ENCODE measurements around the gene SLC30A9. TPM values are rescaled to one million over a fixed set of nuclear protein-coding genes. Genes with fewer than 3 reads are reported as not detected.

SLC30A9 gene
- total RNA-seq, 1 donor from 2014 or later, result 124 TPM

GRCh38 chr4:41999321-41999720 lies 9.0 kb downstream of the SLC30A9 start:
- no peak for DNase-seq (ENCODE audit: low read depth)

DNA sequence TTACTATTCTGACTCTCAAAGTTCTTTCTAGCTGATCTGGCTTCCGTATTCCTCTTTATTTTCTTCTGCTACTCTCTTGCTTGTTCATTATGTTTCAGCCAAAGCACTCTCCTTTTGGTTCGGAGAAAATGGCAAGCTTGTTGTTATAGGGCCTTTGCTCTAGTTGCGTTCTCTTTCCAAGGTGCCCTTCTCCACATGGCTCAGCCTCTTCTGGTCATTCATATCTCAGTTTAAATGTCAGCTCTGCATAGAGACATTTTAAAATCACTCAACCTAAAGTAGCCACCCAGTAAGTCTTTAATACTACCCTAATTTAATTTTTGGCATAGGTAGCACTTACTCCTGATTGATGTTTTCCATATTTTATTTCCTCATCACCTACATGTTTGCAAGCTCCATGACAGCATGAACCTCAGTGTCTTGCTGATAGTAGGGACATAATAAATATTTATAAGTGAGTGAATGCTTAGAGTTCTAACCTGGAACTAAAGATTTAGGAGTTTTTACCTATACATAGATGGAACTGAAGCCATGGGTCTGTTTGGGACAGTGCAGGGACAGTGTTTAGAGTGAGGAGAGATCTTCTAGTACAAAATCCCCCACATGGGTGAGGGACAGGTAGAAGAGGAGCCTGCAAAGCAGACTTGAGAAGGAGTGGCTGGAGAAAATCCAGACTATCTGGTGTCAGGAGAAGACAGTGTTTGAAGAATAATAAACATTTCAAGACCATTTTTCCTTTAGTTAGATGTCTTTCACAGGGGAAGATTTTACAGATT lies 17.9 kb downstream of the SLC30A9 start:
- no peak for DNase-seq (ENCODE audit: low read depth)

GRCh38 chr4:42015438-42015837 lies 25.1 kb downstream of the SLC30A9 start:
- DNase-seq (ENCODE audit: low read depth), result no peak

DNA sequence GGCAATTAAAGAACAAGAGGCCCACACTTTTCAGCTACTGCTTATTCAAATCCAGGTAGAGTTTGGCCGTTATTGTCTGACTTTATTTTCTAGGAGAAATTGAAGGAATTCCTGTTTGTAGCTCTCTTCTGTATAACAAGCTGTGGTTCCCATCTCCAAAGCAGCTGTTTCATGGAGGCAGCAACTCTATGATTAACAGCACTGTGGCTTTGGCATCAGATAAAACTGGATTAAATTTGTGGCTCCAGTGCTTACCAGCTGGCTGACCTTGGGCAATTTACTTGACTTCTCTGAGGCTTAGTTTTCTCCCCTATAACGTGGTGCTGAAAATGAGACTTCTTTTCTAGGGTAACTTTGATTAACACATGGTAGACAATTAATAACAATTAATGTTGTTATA lies 28.1 kb downstream of the SLC30A9 start:
- no peak for DNase-seq (ENCODE audit: low read depth)

DNA sequence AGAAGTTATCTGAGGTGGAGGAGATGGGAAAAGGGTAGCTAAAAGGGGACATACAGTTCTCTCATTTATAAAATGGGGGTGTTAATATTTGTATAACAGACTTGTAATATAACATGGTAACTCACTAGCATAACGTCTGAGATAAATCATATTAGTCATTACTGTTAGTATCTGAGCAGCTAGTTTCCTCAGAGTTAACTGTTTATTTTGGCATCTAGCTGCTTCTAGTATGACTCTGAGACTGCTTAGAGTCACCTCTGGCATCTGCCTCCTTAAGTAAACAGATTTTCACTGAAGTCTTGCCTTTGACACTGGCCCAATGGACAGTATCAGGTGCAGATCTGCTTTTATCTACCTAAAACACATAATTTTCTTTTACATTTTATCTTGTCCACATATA lies 58.1 kb downstream of the SLC30A9 start:
- DNase-seq (ENCODE audit: low read depth), result peak; percentile 67

DNA sequence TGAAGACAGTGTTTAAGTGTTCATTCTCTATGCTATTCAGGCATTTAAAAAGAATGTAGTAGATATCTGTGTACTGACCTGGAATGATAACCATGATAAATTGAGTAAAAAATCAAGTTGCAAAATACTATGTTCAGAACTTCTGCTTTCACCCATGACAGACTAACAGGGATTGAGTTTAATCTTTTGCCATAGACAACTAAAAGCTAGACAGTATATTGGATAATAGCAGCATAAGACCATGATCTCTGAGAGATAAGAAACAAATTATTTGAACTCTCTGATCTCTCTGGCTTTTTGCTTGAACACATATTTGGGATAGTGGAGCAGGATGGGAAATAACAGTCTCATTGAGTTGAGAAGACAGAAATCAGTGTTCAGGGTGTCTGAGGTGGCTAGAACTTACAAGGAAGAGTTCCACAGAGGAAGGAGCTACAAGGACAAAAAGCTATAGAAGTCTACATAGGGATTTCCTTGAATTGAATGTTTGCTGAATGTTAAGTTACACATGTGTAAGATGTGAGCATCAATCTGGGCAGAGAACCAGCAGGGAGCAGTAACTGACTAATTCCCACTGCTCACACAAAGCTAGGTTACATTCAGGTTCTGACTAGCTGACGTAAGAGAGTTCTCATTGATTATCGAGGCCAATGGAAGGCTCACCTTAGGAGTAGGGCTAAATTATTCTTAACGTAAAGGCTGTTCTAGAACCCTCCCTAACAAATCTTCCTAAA lies 60.4 kb downstream of the SLC30A9 start:
- DNase-seq (ENCODE audit: low read depth), result no peak

DNA sequence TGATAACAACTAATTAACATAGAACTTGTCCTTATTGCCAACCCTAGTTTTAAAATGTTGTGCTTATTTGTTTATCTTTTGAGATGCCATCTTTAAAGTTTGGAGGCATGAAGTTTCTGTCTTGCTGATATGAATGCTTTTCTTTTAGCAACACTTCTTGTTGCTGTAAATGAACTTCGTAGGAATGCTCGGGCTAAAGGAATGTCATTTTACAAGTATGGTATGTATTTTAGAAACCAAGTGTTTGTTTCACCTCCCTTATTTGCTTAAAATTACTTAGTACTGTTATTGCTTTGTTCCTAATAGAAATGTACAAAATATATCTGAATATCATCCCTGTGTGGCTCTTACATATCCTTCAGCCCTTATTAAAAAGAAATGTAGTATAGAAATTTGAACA lies 76.1 kb downstream of the SLC30A9 start:
- no peak for DNase-seq (ENCODE audit: low read depth)

- DNase-seq (ENCODE audit: low read depth), result no peak
Observed at GRCh38 chr4:42067264-42067663, 76.9 kb downstream of the SLC30A9 start.

GRCh38 chr4:42070463-42070862 lies 80.1 kb downstream of the SLC30A9 start:
- peak; percentile 76 for DNase-seq (ENCODE audit: low read depth)

DNA sequence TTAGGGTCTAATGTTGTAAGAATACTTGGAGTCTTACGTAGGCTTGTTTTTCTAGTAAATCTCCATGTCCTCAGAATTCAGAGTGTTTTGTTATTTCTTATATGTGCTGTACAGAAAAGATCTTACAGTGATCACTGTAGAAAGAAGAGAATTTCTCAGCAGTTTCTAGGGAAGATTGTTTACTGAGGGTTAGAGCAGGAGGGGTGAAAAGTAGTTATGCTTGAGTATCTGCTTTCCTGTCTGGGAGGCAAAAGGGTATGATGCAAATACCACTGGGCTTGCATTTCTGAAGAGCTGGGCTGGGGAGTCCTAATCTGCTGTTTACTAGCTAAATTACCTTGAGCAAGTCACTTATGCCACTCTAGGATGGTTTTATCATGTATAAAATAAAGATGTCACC lies 84.0 kb downstream of the SLC30A9 start:
- DNase-seq (ENCODE audit: low read depth), result no peak

DNA sequence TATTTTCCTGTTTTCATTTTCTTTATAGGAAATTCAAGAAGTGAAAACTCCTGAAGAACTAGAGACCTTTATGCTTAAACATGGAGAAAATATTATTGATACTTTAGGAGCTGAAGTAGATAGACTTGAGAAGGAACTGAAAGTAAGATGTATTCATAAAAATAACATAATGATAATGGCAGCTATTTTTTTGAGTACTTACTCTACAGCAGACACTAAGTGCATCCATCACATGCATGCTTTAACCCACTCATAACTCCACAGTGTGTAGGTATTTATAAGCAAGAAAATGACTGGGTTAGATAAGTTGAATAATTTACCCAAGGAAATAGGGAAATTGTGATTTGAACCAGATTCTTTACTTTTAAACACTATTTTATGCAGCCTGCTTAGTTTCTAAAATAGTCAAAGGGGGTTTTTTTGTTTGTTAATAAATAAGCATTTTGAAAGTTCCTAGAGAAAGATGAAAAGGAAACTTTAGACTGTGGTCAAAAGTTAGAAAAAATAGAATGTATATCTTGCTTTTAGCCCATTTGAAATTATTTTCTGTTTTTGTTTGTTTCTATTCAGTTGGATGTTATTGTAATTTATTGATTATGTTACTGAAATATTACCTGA lies 88.0 kb downstream of the SLC30A9 start:
- no peak for DNase-seq (ENCODE audit: low read depth)

DNA sequence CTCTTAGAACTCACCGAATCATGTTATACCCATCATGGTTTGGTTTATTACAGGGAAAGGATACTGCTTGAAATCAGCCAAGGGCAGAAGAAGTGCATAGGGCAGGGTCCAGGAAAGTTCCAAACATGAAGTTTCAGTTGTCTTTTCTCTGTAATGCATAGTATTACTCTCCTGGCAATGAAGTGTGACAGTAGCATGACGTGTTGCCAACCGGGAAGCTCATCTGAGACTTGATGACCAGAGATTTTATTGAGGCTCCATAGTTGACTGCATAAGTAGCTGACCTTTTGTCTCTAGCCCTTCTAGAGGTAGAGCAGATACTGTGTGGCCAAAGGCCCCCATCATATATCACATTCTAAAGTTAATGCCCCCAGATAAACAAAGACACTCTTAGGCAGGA lies 90.0 kb downstream of the SLC30A9 start:
- DNase-seq (ENCODE audit: low read depth), result no peak

DNA sequence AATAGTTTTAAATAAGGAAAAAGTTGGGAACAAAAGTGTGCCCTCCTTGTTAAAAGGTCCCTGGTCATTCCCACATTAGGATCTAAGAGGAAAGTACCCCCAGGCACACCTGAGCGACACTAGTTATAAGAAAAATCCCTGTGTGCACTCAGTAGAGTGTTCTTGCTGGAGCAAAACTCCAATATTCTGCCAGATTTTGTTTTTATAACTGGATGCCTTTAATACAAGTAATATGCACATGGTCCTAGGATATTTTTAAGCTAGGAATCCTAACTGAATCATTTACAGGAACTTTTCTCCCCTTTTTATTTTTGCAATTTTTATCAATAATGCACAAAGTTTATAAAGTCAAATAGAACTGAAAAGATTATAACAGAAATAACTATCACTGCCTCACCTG lies 93.5 kb downstream of the SLC30A9 start:
- DNase-seq (ENCODE audit: low read depth), result peak; percentile 58

DNA sequence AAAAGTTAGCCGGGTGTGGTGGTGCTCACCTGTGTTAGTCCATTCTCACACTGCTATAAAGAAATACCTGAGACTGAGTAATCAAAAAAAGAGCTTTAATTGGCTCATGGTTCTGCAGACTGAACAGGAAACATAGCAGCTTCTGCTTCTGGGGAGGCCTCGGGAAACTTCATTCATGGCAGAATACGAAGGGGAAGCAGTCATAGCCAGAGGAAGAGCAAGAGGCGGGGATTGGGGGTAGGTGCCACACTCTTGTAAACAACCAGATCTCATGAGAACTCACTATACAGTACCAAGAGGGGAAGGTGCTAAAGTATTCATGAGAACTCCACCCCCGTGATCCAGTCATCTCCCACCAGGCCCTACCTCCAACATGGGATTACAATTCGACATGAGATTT lies 98.1 kb downstream of the SLC30A9 start:
- no peak for DNase-seq (ENCODE audit: low read depth)

DNA sequence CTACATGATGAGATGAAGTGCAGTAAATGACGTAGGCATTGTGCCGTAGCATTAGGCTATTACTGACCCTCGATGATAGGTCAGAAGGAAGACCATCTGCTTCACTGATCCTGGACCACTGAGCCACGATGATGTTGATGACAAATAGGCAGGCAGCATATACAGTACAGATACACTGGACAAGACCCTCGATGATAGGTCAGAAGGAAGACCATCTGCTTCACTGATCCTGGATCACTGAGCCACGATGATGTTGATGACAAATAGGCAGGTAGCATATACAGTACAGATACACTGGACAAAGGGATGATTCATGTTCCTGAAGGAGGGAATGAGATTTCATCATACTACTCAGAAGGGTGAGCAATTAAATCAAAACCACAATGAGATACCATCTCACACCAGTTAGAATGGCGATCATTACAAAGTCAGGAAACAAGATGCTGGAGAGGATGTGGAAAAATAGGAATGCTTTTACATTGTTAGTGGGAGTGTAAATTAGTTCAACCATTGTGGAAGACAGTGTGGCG lies 111.2 kb downstream of the SLC30A9 start:
- DNase-seq (ENCODE audit: low read depth), result peak; percentile 89

DNA sequence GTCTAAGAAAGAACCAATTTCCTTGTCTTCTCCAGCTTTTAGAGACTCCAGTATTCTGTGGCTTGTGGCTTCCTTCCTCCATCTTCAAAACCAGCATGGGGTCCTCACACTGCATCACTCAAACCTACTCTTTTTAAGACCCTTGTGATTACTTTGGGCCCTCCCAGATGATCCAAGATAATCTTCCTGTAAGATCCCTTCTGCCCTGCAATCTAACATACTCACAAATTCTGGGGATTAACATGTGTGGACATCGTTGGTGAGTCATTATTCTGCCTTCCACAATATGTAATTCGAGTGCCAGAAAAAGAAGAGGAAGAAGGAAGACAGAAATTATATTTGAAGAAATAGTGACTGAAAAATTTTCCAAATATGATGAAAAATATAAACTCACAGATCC lies 114.2 kb downstream of the SLC30A9 start:
- DNase-seq (ENCODE audit: low read depth), result no peak

DNA sequence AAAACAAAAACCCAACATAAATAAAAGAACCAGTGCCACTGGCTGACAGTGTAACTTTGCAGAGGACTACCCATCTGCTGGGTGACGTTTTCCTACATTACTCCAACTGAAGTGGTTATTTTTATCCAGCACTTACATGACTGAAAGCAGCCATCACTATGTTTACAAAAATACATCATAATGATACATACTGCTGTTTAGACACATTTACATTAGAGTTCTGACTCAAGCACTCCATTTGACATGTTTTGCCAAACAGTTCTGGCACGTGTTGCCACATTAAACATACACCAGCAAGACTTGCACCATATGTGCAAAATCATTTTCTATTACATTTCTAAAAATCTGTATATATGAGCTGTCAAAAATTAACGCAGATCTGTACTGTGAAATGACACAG lies 122.5 kb downstream of the SLC30A9 start:
- no peak for DNase-seq (ENCODE audit: low read depth)

- DNase-seq (ENCODE audit: low read depth), result no peak
Observed at GRCh38 chr4:42119886-42120285, 129.6 kb downstream of the SLC30A9 start.

DNA sequence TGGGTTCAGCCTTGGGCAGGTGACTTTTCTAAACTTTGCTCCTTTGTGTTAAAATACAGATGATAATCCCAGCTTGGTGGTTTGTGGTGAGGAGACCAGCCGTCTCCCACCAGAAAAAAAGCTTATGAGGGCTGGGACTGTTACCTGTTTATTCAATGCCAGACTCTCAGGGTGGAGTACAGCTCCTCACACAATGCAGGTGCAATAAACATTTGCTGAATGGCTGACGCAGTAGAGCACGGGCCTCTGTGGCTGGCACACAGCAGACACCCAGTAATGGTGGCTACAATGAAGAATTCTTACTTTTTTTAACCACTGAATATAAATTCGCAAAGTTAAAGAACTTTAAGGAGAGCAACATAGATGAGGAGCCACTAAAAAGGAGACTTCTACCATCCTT lies 131.9 kb downstream of the SLC30A9 start:
- DNase-seq (ENCODE audit: low read depth), result no peak

DNA sequence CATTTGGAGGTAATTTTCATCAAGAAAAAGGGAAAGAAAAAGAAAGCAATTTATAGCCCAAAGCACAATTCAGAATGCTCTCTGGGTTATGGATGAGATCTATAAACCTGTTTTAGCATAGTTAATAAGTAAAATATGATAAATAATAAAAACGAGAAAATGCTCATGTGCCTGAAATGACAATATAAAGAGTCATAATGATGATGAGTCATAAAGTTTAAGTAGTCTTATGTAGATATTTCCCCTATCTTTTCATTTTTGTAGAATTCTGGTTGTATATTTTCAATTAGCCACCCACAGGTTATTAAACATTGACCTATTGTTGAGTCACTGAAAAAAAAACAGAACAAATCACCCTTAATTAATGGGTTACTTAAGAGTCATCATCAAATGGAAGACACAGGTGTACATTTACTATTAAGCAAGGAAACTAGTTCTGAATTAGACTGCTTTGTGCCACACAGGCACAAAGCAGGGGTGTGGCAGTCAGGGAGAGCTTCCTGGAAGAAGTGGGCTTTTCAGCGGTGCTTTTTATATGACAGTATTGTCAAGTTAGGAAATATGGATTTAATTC lies 132.8 kb downstream of the SLC30A9 start:
- peak; percentile 66 for DNase-seq (ENCODE audit: low read depth)

- DNase-seq (ENCODE audit: low read depth), result no peak
Observed at GRCh38 chr4:42132099-42132498, 141.8 kb downstream of the SLC30A9 start.

DNA sequence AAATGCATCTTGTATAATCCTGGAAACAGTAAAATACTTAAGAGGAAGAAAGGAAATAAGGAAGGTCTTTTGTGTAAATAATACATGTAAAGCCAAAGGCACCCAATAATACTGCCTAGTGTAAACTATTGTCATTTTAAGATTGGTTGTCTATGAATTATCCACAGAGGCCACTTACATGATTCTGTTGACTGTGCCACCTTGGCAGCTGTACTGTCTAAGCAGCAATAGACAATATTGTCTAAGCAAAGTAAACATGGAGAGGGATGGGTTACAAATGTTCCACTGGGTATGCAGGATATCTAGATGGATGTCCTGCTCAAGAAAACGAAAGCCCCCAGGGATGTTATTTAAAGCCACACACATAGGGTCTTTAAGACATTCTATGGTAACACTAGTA lies 142.7 kb downstream of the SLC30A9 start:
- DNase-seq (ENCODE audit: low read depth), result no peak
